Heart right ventricle (tissue), 16 donors: ENCODE data around the gene AKR1B1. TPM values are rescaled to one million over a fixed set of nuclear protein-coding genes. Genes with fewer than 3 reads are reported as not detected.

Experiments used
- ATAC-seq, 8 donors: fragments of 200-7000 bp; cut with Tn5 transposase; one replicate each; pipeline ENCODE4 v1.9.1; 2020; ENCODE audit warnings: mild to moderate bottlenecking in 8 of 8, moderate library complexity in 8 of 8, moderate number of reproducible peaks in 1 of 8
- DNase-seq, 2 donors: peaks; one replicate each; pipeline ENCODE4 v3.0.0-alpha.2; 2020
- H3K27ac ChIP-seq, 10 donors: fragments of 200-600 bp; sonication (generic) in 2 of 10; one replicate each; pipeline versions ENCODE4 v1.5.0 to v1.8.0; 2020 to 2022; ENCODE audit warnings: mild to moderate bottlenecking in 3 of 10
- H3K27me3 ChIP-seq, 7 donors: fragments of 200-600 bp; one replicate each; pipeline ENCODE4 v1.8.0; 2021 to 2022; ENCODE audit warnings: mild to moderate bottlenecking in 2 of 7
- H3K36me3 ChIP-seq, 9 donors: fragments of 200-600 bp; sonication (generic) in 1 of 9; one replicate each; pipeline versions ENCODE4 v1.5.0 to v1.8.0; 2020 to 2022; ENCODE audit warnings: mild to moderate bottlenecking in 2 of 9
- H3K4me1 ChIP-seq, 9 donors: fragments of 200-600 bp; sonication (generic) in 1 of 9; one replicate each; pipeline versions ENCODE4 v1.5.0 to v1.8.0; 2020 to 2022; ENCODE audit warnings: mild to moderate bottlenecking in 4 of 9
- H3K4me3 ChIP-seq, 10 donors: fragments of 200-600 bp; sonication (generic) in 2 of 10; one replicate each; pipeline versions ENCODE4 v1.5.0 to v1.8.0; 2020 to 2022; ENCODE audit warnings: mild to moderate bottlenecking in 7 of 10, moderate library complexity in 2 of 10
- H3K9me3 ChIP-seq, 11 donors: fragments of 200-600 bp in 10 of 11; sonication (generic) in 2 of 11; one replicate each; pipeline versions ENCODE4 v1.5.0 to v1.8.0; 2013 to 2022; ENCODE audit warnings: mild to moderate bottlenecking in 2 of 11, control low read depth in 1 of 11, moderate library complexity in 1 of 11
- WGBS, 2 donors: extraction: QIAGEN DNeasy Blood & Tissue Kit; methylation state at CpG; one replicate each; pipeline ENCODE4 v1.1.7; 2013; ENCODE audit warnings: inconsistent platforms in 1 of 2; 5-methylcytosine and 5-hydroxymethylcytosine counted together
- intact Hi-C, 10 donors: fragments of 100-400 bp; cut with DNase I; formaldehyde crosslinking; loops; one replicate each; pipeline versions ENCODE4 v1.11.1 to v1.14.2; 2022
- polyA plus RNA-seq, 2 donors: library from polyadenylated mRNA; stranded (reverse); fragments of 200-250 nt; gene quantifications; one replicate each; pipeline ENCODE4 v1.2.3, GENCODE V29; 2013
- total RNA-seq, 10 donors: library from RNA; stranded (reverse); fragmentation: NEBNext Ultra II Directional in 3 of 10; extraction: Animal tissue kit (Norgen Biotek cat#: 25700) in 3 of 10; gene quantifications; one replicate each; pipeline versions ENCODE4 v1.2.1 to v1.2.4, GENCODE V29; 2021 to 2023
- TF ChIP-seq, protein P1 (sequence below), 9 donors: fragments of 200-600 bp; sonication (generic) in 2 of 9; IDR thresholded peaks; one replicate each; pipeline versions ENCODE4 v1.5.0 to v1.8.0; 2021 to 2022; ENCODE audit warnings: antibody characterized with exemption in 9 of 9, mild to moderate bottlenecking in 5 of 9, moderate library complexity in 1 of 9
- donor health status: Arrhythmogenic right ventricular cardiomyopathy.
- donor health status: ischemic (EF 13 %, LVEDD 7.1; RV severe dilation, severe dysfunction).
- donor health status: healthy with polysubstance abuse.
- donor health status: DM: no; HTN: yes; CAD: no.
- donor health status: DM: no; HTN: no; CAD: no.
- donor health status: ischemic (EF 25% LVEDD 6.9; RV normal size, moderate dysfunction).
- donor health status: ischemic (EF 25% LVEDD 5.7; RV mildly dilated, moderate dysfunction).
- donor health status: healthy.
- donor health status: DM: yes; HTN: yes; CAD: no.
- donor health status: Ischemic cardiomyopathy.
- donor health status: ischemic (EF 35%, LVEDD 5.7; RV mildly dilated, moderate dysfunction).
- donor health status: nonischemic (EF 11% LVEDD 7.7; RV severe dilation, severe dysfunction).
- donor health status: DM: yes; HTN: yes; CAD: no.
- donor health status: PGD.
- donor health status: ischemic (EF 29% LVEDD 5.4; RV normal size, mild dysfunction).
- donor health status: nonischemic (EF 23%, LVEDD 6.1; RV moderate dilation, normal function).

Gene AKR1B1
- total and polyA plus RNA-seq, 12 donors, result 96.6 to 317 (median 181) TPM

GRCh38 chr7:134425777-134426176, 33.1 kb downstream of the AKR1B1 start:
- ATAC-seq (no peak), DNase-seq (no peak)
- Histone ChIP-seq H3K27me3 (peaks cover 0 to 11% (median 0%) of the 10 kb centered on the region in 7 donors), H3K4me1 (no peaks in the 10 kb centered on the region), H3K36me3 (no peaks in the 10 kb centered on the region), H3K9me3 (peaks cover 0 to 6% (median 0%) of the 10 kb centered on the region in 11 donors), H3K4me3 (no peak overlapping the region), H3K27ac (no peak overlapping the region)
- intact Hi-C loops, result no loop called here
- TF ChIP-seq, protein P1, sequence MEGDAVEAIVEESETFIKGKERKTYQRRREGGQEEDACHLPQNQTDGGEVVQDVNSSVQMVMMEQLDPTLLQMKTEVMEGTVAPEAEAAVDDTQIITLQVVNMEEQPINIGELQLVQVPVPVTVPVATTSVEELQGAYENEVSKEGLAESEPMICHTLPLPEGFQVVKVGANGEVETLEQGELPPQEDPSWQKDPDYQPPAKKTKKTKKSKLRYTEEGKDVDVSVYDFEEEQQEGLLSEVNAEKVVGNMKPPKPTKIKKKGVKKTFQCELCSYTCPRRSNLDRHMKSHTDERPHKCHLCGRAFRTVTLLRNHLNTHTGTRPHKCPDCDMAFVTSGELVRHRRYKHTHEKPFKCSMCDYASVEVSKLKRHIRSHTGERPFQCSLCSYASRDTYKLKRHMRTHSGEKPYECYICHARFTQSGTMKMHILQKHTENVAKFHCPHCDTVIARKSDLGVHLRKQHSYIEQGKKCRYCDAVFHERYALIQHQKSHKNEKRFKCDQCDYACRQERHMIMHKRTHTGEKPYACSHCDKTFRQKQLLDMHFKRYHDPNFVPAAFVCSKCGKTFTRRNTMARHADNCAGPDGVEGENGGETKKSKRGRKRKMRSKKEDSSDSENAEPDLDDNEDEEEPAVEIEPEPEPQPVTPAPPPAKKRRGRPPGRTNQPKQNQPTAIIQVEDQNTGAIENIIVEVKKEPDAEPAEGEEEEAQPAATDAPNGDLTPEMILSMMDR (IDR thresholded peaks at IDR 0.05), result no peak
- WGBS, 2 donors, result 91 to 92% methylated on average over 1 of the region's 1 CpG

DNA sequence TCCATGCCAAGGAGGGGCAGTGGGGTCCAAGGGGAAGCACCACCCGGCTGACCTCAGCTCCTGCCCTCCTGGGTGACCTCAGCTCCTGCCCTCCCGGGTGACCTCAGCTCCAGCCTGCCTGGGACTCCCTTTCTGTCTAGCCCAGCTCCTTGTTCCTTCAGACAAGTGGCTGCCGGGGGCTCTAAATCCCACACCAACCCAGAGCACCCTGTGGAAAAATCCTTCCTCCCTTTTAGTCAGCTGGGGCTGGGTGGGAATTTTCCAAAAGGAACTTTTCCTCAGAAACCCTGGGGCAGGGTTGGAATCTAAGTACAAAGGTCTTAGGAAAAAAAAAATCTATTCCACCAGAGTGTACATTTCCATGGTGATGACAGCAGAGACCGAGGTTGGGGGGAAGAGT, 36.3 kb downstream of the AKR1B1 start:
- Histone ChIP-seq H3K27me3 (peaks cover 0 to 11% (median 0%) of the 10 kb centered on the region in 7 donors), H3K9me3 (peaks cover 0 to 5% (median 0%) of the 10 kb centered on the region in 11 donors), H3K4me1 (peaks cover 0 to 4% (median 0%) of the 10 kb centered on the region in 9 donors), H3K4me3 (no peak overlapping the region), H3K36me3 (no peaks in the 10 kb centered on the region), H3K27ac (no peak overlapping the region)
- 37 to 45% methylated on average over 4 of the region's 4 CpGs for WGBS, 2 donors
- intact Hi-C loops, result no loop called here
- DNase-seq, result no peak
- TF ChIP-seq, protein P1 (IDR thresholded peaks at IDR 0.05), result no peak
- no peak for ATAC-seq

GRCh38 chr7:134422008-134422407, 36.9 kb downstream of the AKR1B1 start:
- WGBS, 2 donors, result 48 to 61% methylated on average over 3 of the region's 3 CpGs
- TF ChIP-seq, protein P1 (IDR thresholded peaks at IDR 0.05), result no peak
- Histone ChIP-seq H3K9me3 (no peaks in the 10 kb centered on the region), H3K4me3 (no peak overlapping the region), H3K36me3 (no peaks in the 10 kb centered on the region), H3K27ac (no peak overlapping the region), H3K27me3 (peaks cover 0 to 11% (median 0%) of the 10 kb centered on the region in 7 donors), H3K4me1 (peaks cover 0 to 4% (median 0%) of the 10 kb centered on the region in 9 donors)
- no peak for DNase-seq
- ATAC-seq, result no peak
- intact Hi-C loops, result no loop called here

DNA sequence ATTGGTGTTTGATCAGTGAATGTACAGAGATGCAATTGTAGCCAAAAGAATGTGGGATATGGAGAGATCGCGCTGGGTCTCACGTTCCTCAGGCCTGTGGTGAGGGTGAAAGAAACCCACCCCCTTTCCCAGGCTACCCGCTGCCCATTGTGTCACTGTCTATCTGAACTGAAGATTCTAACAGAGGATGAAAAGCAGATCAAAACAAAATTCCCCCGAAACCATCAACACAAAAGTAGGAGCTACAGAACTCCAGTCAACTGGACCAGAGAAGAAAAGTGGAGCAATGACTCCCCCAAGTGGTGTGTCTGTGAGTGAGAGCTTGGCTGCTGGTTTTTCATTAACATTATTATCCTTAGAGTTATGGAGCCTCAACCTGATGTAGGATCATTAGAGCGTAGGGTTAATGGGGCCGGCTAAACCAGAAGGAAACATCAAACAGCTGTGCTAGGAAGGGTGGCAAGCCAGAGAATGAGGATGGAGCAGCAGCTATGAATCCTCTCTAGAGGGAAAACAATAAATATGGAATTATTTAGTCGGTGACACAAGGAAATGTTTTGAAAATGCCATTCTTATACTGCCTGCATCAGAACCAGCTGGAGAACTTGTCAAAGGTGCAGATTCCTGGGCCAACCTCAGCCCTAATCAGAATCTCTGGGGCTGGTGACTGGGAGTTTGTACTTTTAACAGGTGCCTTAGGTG, 38.3 kb downstream of the AKR1B1 start:
- H3K36me3 ChIP-seq, result no peaks in the 10 kb centered on the region
- DNase-seq (peak in 1 of 2 donors; percentile 38), ATAC-seq (peak in 6 of 8 donors; percentile 51 to 72 (median 59))
- H3K9me3 ChIP-seq, result no peaks in the 10 kb centered on the region
- peaks cover 0 to 11% (median 0%) of the 10 kb centered on the region in 7 donors for H3K27me3 ChIP-seq
- TF ChIP-seq, protein P1 (IDR thresholded peaks at IDR 0.05), result peak in 8 of 9 donors; percentile 19 to 70 (median 55)
- H3K4me1 ChIP-seq, result peaks cover 0 to 4% (median 0%) of the 10 kb centered on the region in 9 donors
- H3K4me3 ChIP-seq, result no peak overlapping the region
- WGBS, 2 donors, result 57 to 60% methylated on average over 8 of the region's 8 CpGs
- intact Hi-C loops, result no loop called here
- no peak overlapping the region for H3K27ac ChIP-seq
